ENCODE results near the gene TTI1.

The TTI1 gene

GRCh38 chr20:38033330-38034107 is at the start of gene TTI1, which contains the start of gene RPRD1B (continued):
- TF ChIP-seq ZNF175 (tag by site-specific recombination; IDR thresholded peaks at IDR 0.05) (no peak), ZNF776 (tag by site-specific recombination; IDR thresholded peaks at IDR 0.05; ENCODE audit: borderline replicate concordance) (no peak), ZNF645 (tag by site-specific recombination; IDR thresholded peaks at IDR 0.05) (peak; percentile 36; the same call in 1 of the 2 replicates), ZNF571 (tag by site-specific recombination; IDR thresholded peaks at IDR 0.05) (no peak), ZNF624 (tag by site-specific recombination; IDR thresholded peaks at IDR 0.05) (no peak), GLI2 (tag by site-specific recombination; IDR thresholded peaks at IDR 0.05; ENCODE audit: borderline replicate concordance, low read depth) (no peak), TRIM28 (IDR thresholded peaks at IDR 0.05; ENCODE audit: borderline replicate concordance, low read length) (0 out of 2 replicates have a peak, but pooled peaks have one; percentile 65), ZNF626 (tag by site-specific recombination; IDR thresholded peaks at IDR 0.05) (no peak), ZNF544 (tag by site-specific recombination; IDR thresholded peaks at IDR 0.05) (no peak), ZFP69B (tag by site-specific recombination; IDR thresholded peaks at IDR 0.05) (no peak), ZNF423 (tag by site-specific recombination; IDR thresholded peaks at IDR 0.05) (no peak), PBX3 (CRISPR knock-in tag; IDR thresholded peaks at IDR 0.05) (peak; percentile 56; the same call in 1 of the 2 replicates), ZNF19 (tag by site-specific recombination; IDR thresholded peaks at IDR 0.05; ENCODE audit: low read depth) (no peak), OVOL3 (tag by site-specific recombination; IDR thresholded peaks at IDR 0.05) (peak; percentile 46; the same call in 1 of the 2 replicates), ZNF133 (tag by site-specific recombination; IDR thresholded peaks at IDR 0.05) (no peak), MEIS1 (CRISPR knock-in tag; IDR thresholded peaks at IDR 0.05; ENCODE audit: borderline replicate concordance) (no peak), ZNF391 (tag by site-specific recombination; IDR thresholded peaks at IDR 0.05; ENCODE audit: borderline replicate concordance, low read depth) (peak; percentile 34; the same call in 1 of the 2 replicates), ZNF654 (tag by site-specific recombination; IDR thresholded peaks at IDR 0.05; ENCODE audit: low read depth) (no peak), ZNF48 (tag by site-specific recombination; IDR thresholded peaks at IDR 0.05) (no peak), ZNF596 (tag by site-specific recombination; IDR thresholded peaks at IDR 0.05) (peak; percentile 84), ZBTB48 (tag by site-specific recombination; IDR thresholded peaks at IDR 0.05) (peak; percentile 76; the same call in 1 of the 2 replicates), ZNF121 (tag by site-specific recombination; IDR thresholded peaks at IDR 0.05) (no peak), FEZF1 (tag by site-specific recombination; IDR thresholded peaks at IDR 0.05) (no peak), ZNF26 (tag by site-specific recombination; IDR thresholded peaks at IDR 0.05) (no peak), ZNF211 (tag by site-specific recombination; IDR thresholded peaks at IDR 0.05; ENCODE audit: low read depth) (no peak), HOXD13 (CRISPR knock-in tag; IDR thresholded peaks at IDR 0.05; ENCODE audit: borderline replicate concordance) (no peak), KLF9 (tag by site-specific recombination; IDR thresholded peaks at IDR 0.05; ENCODE audit: low read depth) (0 out of 2 replicates have a peak, but pooled peaks have one; percentile 18)
- TF ChIP-seq, protein P1, sequence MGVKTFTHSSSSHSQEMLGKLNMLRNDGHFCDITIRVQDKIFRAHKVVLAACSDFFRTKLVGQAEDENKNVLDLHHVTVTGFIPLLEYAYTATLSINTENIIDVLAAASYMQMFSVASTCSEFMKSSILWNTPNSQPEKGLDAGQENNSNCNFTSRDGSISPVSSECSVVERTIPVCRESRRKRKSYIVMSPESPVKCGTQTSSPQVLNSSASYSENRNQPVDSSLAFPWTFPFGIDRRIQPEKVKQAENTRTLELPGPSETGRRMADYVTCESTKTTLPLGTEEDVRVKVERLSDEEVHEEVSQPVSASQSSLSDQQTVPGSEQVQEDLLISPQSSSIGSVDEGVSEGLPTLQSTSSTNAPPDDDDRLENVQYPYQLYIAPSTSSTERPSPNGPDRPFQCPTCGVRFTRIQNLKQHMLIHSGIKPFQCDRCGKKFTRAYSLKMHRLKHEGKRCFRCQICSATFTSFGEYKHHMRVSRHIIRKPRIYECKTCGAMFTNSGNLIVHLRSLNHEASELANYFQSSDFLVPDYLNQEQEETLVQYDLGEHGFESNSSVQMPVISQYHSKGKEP (tag by site-specific recombination; IDR thresholded peaks at IDR 0.05): no peak
- TF ChIP-seq, protein P2, sequence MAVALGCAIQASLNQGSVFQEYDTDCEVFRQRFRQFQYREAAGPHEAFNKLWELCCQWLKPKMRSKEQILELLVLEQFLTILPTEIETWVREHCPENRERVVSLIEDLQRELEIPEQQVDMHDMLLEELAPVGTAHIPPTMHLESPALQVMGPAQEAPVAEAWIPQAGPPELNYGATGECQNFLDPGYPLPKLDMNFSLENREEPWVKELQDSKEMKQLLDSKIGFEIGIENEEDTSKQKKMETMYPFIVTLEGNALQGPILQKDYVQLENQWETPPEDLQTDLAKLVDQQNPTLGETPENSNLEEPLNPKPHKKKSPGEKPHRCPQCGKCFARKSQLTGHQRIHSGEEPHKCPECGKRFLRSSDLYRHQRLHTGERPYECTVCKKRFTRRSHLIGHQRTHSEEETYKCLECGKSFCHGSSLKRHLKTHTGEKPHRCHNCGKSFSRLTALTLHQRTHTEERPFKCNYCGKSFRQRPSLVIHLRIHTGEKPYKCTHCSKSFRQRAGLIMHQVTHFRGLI (tag by site-specific recombination; IDR thresholded peaks at IDR 0.05): no peak
- TF ChIP-seq, protein P3, sequence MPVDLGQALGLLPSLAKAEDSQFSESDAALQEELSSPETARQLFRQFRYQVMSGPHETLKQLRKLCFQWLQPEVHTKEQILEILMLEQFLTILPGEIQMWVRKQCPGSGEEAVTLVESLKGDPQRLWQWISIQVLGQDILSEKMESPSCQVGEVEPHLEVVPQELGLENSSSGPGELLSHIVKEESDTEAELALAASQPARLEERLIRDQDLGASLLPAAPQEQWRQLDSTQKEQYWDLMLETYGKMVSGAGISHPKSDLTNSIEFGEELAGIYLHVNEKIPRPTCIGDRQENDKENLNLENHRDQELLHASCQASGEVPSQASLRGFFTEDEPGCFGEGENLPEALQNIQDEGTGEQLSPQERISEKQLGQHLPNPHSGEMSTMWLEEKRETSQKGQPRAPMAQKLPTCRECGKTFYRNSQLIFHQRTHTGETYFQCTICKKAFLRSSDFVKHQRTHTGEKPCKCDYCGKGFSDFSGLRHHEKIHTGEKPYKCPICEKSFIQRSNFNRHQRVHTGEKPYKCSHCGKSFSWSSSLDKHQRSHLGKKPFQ (tag by site-specific recombination; IDR thresholded peaks at IDR 0.05): 0 out of 2 replicates have a peak, but pooled peaks have one; percentile 52

All from HEK293 (cell line).